HG03439 (cell line): ENCODE results near the gene TAAR6.
"Not testable (repeated sequence)": the region's sequence is repeated elsewhere in the genome, so short reads cannot be mapped to it uniquely, and the experiment has no call there.

Experiments used
- ATAC-seq: cut with Tn5 transposase; IDR thresholded peaks from one replicate; pipeline ENCODE4 v1.9.1; 2021; ENCODE audit warnings: mild to moderate bottlenecking, moderate library complexity; ENCODE audit not compliant: unreplicated experiment

TAAR6 gene

GRCh38 chr6:132570221-132570777 lies at the start of gene TAAR6:
Gene TAAR6 (plus strand): TSS chr6:132570322. CDS start chr6:132570322, 0 bp downstream.
- ATAC-seq, result no peak

GRCh38 chr6:132520953-132521352 lies 49.2 kb upstream of the TAAR6 start:
- ATAC-seq, result no peak

- ATAC-seq, result no peak
Measured at GRCh38 chr6:132524646-132525045, 45.5 kb upstream of the TAAR6 start.

- ATAC-seq, result no peak
Measured at GRCh38 chr6:132525866-132526265, 44.3 kb upstream of the TAAR6 start.

GRCh38 chr6:132526461-132526860 lies 43.7 kb upstream of the TAAR6 start:
- ATAC-seq, result no peak

- no peak for ATAC-seq
Measured at GRCh38 chr6:132527791-132528190, 42.3 kb upstream of the TAAR6 start.

- peak; percentile 95 for ATAC-seq
Measured at GRCh38 chr6:132530293-132530974, 39.7 kb upstream of the TAAR6 start.

- ATAC-seq, result not testable (repeated sequence)
Measured at GRCh38 chr6:132534546-132534945, 35.6 kb upstream of the TAAR6 start.

GRCh38 chr6:132537145-132537544 lies 33.0 kb upstream of the TAAR6 start:
- no peak for ATAC-seq

GRCh38 chr6:132537977-132538376 lies 32.1 kb upstream of the TAAR6 start, which contains the start of gene TAAR9:
Gene TAAR9 (plus strand): TSS chr6:132538277. CDS start chr6:132538290, 13 bp downstream.
- no peak for ATAC-seq

GRCh38 chr6:132544826-132545225 lies 25.3 kb upstream of the TAAR6 start:
- no peak for ATAC-seq

GRCh38 chr6:132548746-132549463 lies 21.2 kb upstream of the TAAR6 start:
- ATAC-seq, result no peak

- no peak for ATAC-seq
Measured at GRCh38 chr6:132551214-132551613, 18.9 kb upstream of the TAAR6 start.

- no peak for ATAC-seq
Measured at GRCh38 chr6:132552372-132552771, 17.8 kb upstream of the TAAR6 start, which contains the start of gene TAAR8. Gene TAAR8 (plus strand): TSS chr6:132552672. CDS start chr6:132552693, 21 bp downstream.

- ATAC-seq, result not testable (repeated sequence)
Measured at GRCh38 chr6:132560087-132560486, 10.0 kb upstream of the TAAR6 start.

- no peak for ATAC-seq
Measured at GRCh38 chr6:132566404-132566803, 3.7 kb upstream of the TAAR6 start.

GRCh38 chr6:132567566-132567965 lies 2.6 kb upstream of the TAAR6 start:
- no peak for ATAC-seq

- ATAC-seq, result no peak
Measured at GRCh38 chr6:132568611-132569010, 1.5 kb upstream of the TAAR6 start.

GRCh38 chr6:132569170-132569569 lies 952 bp upstream of the TAAR6 start:
- no peak for ATAC-seq

GRCh38 chr6:132571774-132572173 lies 1.7 kb downstream of the TAAR6 start:
- ATAC-seq, result no peak

GRCh38 chr6:132584698-132585097 lies 14.6 kb downstream of the TAAR6 start:
- ATAC-seq, result no peak

- no peak for ATAC-seq
Measured at GRCh38 chr6:132587424-132587823, 17.3 kb downstream of the TAAR6 start.
